Testis (tissue), 2 donors: ENCODE measurements around the gene LMBRD2.

Experiments used
- CTCF ChIP-seq, 3 experiments: fragments of 450-650 bp in 2 of 3; fragments of 200-600 bp in 1 of 3; sonication (generic) in 1 of 3; IDR thresholded peaks; one replicate each; pipeline ENCODE4 v1.5.1; 2016 to 2019; ENCODE audit warnings: antibody characterized with exemption in 3 of 3, mild to moderate bottlenecking in 2 of 3, moderate library complexity in 1 of 3
- POLR2A ChIP-seq: fragments of 450-650 bp; IDR thresholded peaks from one replicate; pipeline ENCODE4 v1.6.1; 2017; ENCODE audit warnings: antibody characterized with exemption, mild to moderate bottlenecking, moderate library complexity

GRCh38 chr5:36049949-36050348, 101.7 kb downstream of the LMBRD2 start:
- TF ChIP-seq CTCF (IDR thresholded peaks at IDR 0.05) (no peak), POLR2A (no peak)
